ENCODE results near the gene PAEP. TPM values are rescaled to one million over a fixed set of nuclear protein-coding genes. Genes with fewer than 3 reads are reported as not detected.

Gene PAEP
- total RNA-seq, 1 donor from 2014 or later = not detected

DNA sequence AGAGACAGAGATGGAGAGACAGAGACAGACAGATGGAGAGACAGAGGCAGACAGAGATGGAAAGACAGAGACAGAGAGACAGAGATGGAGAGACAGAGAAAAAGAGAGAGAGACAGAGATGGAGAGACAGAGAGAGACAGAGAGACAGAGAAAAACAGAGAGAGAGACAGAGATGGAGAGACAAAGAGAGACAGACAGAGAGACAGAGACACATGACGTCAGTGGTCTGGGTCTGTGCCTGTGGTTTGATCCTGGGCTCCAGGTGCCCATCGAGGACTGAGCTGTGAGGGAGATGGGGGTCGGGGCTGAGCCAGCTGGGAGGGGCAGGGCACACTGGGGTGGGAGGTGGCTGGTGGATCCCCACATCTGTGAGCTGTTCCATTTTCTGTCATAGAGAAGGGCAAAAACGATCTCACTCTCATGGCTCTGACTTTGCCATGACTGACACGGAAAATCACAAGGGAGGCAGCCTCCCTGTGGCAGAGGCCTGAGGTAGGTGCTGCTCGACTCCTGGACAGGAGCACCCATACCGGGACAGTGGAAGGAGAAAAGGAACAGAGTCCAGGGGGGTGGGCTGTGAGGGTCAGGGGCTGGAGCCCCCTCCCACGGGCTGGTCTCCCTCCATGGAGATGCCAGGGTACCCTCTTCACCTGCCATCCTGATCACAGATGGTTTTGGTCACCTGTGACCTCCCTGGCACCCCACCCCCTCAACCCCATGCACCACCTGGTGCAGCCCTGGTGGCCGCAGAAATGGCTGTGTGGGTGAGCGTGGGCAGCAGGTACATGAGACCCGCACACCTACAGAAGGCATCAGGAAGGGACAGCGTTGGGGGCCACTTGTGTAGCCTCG lies 49.0 kb downstream of the PAEP start:
- no peak for DNase-seq (ENCODE audit: low spot score in 2 of 2)
- H3K27me3 ChIP-seq = no peaks in the 10 kb centered on the region
- intact Hi-C loops (cut with DNase I) = no loop called here

GRCh38 chr9:135611142-135611874 lies 49.8 kb downstream of the PAEP start:
- Histone ChIP-seq H3K4me3 (no peak overlapping the region), H3K4me1 (no peaks in the 10 kb centered on the region), H3K9me3 (no peaks in the 10 kb centered on the region), H3K27me3 (no peaks in the 10 kb centered on the region), H3K27ac (no peak overlapping the region), H3K36me3 (no peaks in the 10 kb centered on the region)
- TF ChIP-seq CTCF (IDR thresholded peaks at IDR 0.05) = no peak
- intact Hi-C loops (cut with DNase I) = no loop called here
- no peak for DNase-seq (ENCODE audit: low spot score in 2 of 2)

More for the DNA sequence above, 49.0 kb downstream of the PAEP start:
- H3K4me3 ChIP-seq = no peak overlapping the region
- H3K36me3 ChIP-seq = no peaks in the 10 kb centered on the region
- no peak for TF ChIP-seq CTCF (IDR thresholded peaks at IDR 0.05)
- H3K27ac ChIP-seq = no peak overlapping the region
- no peaks in the 10 kb centered on the region for H3K4me1 ChIP-seq
- H3K9me3 ChIP-seq = no peaks in the 10 kb centered on the region

DNA sequence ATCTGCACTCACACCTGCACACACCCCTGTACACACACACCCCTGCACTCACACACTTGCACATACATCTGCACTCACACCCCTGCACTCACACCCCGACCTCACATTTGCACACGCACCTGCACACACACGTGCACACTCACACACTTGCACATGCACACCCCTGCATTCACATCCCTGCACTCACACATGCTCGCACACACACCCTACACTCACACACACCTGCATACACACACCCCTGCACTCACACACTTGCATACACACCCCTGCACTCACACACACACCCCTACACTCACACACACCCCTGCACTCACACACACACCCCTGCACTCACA lies 50.3 kb downstream of the PAEP start:
- intact Hi-C loops (cut with DNase I) = no loop called here
- Histone ChIP-seq H3K27me3 (no peaks in the 10 kb centered on the region), H3K36me3 (no peaks in the 10 kb centered on the region), H3K4me1 (no peaks in the 10 kb centered on the region), H3K9me3 (no peaks in the 10 kb centered on the region), H3K27ac (no peak overlapping the region), H3K4me3 (no peak overlapping the region)
- no peak for DNase-seq (ENCODE audit: low spot score in 2 of 2)
- no peak for TF ChIP-seq CTCF (IDR thresholded peaks at IDR 0.05)

GRCh38 chr9:135612437-135612836 lies 50.9 kb downstream of the PAEP start:
- no peaks in the 10 kb centered on the region for H3K4me1 ChIP-seq
- intact Hi-C loops (cut with DNase I) = no loop called here
- H3K9me3 ChIP-seq = no peaks in the 10 kb centered on the region
- H3K4me3 ChIP-seq = no peak overlapping the region
- H3K27ac ChIP-seq = no peak overlapping the region
- no peak for TF ChIP-seq CTCF (IDR thresholded peaks at IDR 0.05)
- no peaks in the 10 kb centered on the region for H3K36me3 ChIP-seq
- DNase-seq (ENCODE audit: low spot score in 2 of 2) = no peak
- H3K27me3 ChIP-seq = no peaks in the 10 kb centered on the region

DNA sequence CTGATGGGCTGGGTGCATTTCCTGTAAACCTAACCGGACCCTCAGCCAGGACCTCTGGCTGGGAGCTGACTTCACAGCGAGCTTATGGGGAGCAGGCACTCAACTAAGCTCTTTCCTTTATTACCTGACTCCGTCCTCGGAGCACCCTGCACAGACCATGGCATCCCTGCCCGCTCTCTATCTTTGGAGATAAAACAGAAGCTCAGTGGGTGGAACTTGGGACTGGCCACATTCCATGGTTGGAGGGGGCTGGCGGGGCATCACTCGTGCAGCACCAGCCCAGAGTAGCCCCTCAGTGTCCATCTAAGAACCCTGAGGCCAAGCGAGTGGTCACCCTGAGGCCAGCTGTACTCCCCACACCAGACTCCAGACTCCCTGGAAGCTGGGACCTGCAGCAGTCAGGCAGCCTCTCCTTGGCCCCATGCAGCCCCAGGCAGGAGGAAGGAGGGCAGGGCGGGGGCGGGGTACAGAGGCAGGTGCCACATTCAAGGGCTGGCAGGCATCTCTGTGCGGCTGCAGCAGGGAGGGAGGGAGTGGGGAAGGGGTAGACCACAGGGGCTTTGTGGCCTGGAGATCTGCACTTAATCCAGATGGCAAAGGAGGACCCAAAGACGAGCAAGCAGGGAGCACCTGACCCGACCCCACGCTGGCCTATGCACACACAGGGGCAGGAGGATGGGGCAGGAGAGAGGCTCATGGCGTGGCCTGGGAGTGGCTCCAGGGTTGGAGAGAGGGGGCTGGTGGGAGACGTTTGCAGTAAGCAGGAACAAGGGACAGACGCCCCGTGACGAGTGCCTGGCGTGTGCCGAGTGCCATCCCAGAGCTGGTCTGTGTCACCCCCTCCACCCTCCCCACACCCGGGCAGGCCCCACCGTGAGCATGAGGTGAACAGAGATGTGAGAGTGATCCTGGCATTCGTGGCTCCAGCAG lies 51.7 kb downstream of the PAEP start:
- Histone ChIP-seq H3K36me3 (no peaks in the 10 kb centered on the region), H3K9me3 (no peaks in the 10 kb centered on the region), H3K27me3 (no peaks in the 10 kb centered on the region), H3K4me3 (no peak overlapping the region), H3K27ac (no peak overlapping the region), H3K4me1 (no peaks in the 10 kb centered on the region)
- no peak for DNase-seq (ENCODE audit: low spot score in 2 of 2)
- TF ChIP-seq CTCF (IDR thresholded peaks at IDR 0.05) = no peak
- intact Hi-C loops (cut with DNase I) = no loop called here

All from ascending aorta (tissue), 2 donors.